Suppressor macrophage treated with lipopolysaccharide for 4 hours (primary cell): ENCODE measurements around the gene MSLN.

ENCODE experiments used
- DNase-seq: peaks from one replicate; pipeline ENCODE4 v3.0.0-alpha.2; 2020

The MSLN gene

DNA sequence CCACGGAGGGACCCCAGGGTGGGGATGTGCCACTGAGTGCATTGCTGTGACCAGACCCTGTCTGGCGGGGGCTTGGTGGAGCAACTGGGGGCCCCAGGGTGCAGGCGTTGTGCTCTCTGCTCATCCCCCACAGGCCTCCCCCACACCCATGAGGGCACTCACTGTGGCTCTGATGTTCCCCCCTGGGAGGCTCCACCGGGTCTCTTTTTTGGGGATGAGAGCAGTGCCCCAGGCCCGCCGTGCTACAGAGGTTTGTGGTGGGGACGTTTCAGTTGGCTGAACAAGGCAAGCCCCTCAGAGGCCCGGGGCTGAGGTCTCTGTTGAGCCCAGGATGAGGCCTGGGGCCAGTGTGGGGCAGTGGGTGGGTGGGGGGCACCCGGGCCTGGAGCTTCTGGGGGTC is 36.8 kb upstream of the MSLN start:
- DNase-seq: no peak

DNA sequence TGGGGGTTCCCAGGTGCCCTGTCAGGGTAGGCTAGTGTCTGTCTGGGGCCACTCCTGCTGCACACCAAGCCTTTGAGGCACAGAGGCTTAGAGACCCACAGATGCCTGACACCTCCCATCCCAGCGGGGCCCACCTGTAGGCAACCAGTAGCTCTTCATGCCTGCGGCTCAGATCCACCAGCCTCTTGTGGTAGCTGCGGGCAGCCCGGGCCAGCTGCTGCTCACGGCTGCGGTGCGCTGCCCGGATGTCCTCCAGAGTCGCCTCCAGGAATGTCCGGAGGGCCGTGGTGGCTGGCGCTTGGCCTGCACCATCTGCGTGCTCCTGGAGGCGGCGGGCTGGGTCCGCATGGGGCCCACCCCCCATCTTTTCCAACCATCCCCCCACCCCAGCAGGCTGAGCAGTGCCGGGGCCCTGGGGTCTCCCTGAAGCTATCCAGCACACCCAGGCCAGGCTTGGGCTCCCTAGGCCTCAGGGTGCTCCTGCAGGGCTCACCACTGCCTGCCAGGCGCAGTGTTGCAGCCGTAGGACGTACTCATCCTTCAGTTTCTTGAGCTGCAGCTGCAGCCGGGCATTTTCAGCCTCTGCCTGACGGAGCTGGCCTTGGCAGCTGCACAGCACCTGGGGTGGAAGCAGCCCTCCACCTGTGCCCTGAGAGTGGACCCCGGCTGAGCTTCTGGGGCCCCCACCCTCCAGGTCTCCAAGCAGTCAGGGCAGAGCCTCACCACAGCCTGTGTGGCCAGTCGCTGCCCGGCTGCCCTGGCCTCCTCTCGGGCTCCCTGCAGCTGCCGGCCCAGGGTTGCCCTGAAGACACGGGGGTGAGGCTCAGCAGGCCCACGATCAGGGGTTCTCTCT is 36.1 kb upstream of the MSLN start:
- no peak for DNase-seq

DNA sequence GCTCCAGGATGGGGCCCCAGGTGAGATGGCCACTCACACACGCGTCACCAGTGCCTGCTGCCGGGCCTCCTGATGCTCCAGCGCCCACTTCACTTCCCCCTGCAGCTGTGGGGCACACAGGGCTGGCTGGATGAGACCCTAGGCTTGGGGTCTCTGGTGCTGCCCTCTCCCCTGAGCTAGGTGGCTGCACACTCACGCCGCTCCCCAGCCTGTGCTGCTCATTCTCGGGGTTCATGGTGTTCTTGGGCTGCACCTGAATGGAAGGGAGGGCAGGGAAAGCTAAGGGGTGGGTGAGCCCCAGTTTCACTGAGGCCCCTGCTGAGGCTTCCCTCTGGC is 35.5 kb upstream of the MSLN start:
- no peak for DNase-seq

- DNase-seq: no peak
These were observed 34.9 kb upstream of the MSLN start for GRCh38 chr16:725463-726187.

- DNase-seq: no peak
These were observed 34.4 kb upstream of the MSLN start for GRCh38 chr16:726188-726437.

DNA sequence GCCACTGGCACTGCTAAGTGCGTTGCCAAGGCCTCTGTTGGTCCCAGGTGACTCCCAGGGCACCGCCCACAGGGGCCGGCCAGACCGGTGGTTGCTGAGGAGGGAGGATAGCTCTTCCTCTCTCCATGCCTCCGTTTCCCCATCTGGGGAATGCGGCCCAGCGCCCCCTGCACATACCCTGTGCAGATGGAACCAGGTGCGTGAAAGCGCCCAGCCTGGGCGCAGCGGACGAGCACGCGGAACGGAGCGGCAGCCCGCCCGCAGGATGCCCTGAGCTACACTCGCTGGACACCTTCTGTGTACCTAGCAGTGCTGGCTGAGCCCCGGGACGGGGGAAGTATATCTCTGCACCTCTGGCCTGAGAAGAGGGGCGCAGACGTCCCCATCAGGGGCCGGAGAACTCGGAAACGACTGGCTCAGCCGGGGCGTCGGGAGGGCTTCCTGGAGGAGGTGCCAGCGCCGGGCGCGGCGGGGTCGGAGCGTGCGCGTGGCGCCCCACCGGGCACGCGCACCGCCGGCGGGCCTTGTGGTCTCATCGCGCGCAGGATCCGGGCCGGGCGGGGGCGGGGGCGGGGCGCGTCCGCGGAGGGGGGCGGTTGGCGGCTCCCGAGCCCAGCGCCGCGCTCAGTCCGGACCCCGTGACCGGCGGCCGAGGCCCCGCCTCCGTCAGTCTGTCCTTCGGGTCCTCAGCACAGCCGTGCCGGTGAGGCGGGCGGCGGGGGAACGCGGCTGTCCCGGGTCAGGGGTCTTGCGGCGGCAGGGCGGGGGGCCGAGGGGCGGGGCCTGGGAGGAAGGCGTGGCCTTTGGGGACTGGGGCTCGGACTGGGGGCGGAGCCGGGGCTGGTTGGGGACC is 33.9 kb upstream of the MSLN start, which contains the start of the genes CCDC78 and HAGHL:
TSS of gene CCDC78 (minus strand) at position 6 of the 853 bp plus-strand sequence. CDS start 76 bp downstream, outside the sequence.
TSS of gene HAGHL (plus strand) at position 669 of the 853 bp plus-strand sequence. CDS start 404 bp downstream, outside the sequence.
- DNase-seq: peak; percentile 43

DNA sequence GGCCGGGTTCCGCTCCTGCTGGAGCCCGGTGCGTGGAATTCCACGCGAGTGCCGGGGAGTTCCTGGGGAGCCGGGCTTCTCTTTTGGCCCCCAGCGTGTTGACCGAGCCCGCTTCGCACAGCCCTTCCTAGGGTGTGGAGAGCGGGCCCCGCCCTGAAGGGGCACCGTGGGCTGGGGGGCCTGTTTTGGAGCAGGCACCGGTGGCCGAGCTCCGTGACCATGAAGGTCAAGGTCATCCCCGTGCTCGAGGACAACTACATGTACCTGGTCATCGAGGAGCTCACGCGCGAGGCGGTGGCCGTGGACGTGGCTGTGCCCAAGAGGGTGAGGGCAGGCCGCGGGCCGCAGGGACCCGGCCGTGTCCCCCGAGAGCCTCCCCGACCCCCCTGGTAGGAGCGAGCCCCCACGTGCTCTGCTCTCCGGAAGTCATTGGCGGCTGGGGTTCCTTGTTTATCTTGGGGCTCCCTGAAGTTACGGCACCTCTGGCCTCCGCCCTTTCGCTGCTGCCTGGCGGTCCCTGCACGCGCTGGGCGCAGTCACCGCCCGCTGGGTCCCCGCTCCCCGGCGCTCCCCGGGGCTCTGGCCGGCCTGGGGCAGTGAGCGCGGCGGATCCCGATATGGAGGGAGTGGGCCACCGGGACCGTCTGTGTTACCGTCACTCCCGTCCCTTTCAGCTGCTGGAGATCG is 33.1 kb upstream of the MSLN start:
- no peak for DNase-seq

DNA sequence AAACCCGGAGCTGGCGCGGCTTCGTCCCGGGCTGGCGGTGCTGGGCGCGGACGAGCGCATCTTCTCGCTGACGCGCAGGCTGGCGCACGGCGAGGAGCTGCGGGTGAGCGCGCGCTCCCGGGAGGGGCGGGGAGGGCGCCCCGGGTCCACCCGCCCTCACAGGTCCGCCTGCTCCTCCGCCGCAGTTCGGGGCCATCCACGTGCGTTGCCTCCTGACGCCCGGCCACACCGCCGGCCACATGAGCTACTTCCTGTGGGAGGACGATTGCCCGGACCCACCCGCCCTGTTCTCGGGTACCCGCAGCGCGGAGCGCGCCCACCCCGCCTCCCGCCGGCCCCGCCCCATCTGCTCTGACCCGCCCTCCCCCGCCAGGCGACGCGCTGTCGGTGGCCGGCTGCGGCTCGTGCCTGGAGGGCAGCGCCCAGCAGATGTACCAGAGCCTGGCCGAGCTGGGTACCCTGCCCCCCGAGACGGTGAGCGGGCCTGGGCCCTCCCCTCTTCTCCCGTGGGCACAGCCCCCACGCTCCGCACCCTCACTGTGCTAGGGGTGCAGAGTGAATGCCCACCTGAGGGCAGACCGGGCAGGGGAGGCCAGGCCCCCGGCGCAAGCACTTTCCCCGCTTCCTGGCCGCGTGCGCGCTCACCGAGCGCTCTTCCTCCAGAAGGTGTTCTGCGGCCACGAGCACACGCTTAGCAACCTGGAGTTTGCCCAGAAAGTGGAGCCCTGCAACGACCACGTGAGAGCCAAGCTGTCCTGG is 32.2 kb upstream of the MSLN start:
- DNase-seq: peak; percentile 56

- DNase-seq: no peak
These were observed 31.4 kb upstream of the MSLN start for GRCh38 chr16:728890-729744.

DNA sequence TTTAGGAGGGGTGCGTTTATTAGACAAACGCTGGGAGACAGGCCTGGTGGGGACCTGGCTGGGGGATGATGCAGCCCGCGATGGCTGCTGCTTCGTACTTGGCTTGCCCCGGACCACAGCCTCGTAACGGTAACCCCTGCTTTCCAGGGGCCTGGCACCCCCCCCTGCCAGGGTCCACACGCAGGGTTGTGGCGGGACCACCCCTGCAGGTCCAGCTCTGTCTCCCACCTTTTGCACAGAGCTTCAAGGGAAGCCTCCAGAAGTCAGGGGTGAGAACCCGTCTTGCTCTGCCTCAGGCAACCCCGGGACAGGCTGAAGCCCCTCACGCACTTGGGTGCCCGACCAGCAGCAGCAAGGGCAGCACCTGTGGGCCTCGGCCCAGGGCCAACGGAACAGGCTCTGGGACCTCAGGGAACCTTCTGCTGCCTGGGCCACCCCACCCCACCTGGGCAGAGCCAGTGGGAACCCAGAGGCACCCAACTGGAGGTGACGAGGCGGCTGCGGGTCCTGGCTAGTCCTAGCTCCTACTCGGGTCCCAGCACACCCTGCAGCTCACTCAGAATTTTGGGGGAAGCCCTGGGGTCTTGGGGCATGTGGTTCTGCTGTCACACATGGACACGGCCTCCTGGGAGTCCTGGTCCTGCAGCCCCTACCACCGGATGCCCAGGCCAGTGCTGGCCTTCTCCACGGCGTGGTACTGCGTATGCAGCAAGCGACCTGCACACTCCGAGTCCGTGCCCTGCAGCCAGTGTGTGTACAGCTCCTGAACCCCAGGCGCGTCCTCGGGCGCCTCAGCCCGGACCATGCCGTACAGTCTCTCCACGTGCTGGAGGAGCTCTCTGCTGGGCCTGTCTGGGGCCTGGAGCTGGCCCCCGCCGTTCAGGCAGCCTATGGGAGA is 30.5 kb upstream of the MSLN start:
- no peak for DNase-seq

DNA sequence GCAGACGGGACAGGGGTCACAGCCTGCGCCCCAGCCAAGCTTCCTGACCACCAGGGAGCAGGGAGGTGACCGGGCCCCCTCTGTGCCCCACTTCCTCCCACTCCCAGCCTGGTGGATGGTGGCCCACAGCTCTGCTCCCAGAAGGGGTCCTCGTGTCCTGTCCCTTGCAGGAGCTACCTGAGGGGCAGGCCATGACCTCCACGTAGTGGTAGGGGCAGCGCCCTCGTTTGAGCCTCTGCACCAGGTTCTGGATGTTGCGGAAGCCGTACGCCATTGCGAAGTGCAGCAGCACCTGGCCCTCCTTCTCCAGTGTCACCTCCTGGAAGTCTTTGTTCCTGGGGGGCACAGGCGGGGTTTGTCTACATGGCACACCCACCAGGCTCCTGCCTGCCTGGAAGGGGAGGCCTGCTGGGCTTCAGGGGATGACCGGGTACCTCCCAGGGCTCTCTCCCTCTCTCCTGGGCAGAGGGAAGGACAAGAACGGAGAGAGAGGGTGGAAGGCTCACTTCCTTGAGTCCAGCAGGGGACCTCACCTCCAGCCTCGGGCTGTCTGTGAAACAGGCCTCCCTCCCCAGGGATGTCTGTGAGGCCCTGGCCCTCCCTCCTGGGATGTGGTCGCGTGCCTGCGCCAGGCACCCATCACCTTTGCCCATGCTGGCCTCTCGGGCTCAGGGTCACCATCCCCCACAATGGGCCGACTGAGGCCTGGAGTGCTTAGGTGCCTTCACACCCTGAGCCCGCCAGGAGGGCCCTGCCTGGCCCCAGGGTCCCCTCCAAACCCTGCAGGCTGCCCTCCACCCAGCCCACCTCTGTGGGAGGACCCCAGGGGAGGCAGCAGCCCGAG is 29.6 kb upstream of the MSLN start:
- DNase-seq: no peak

DNA sequence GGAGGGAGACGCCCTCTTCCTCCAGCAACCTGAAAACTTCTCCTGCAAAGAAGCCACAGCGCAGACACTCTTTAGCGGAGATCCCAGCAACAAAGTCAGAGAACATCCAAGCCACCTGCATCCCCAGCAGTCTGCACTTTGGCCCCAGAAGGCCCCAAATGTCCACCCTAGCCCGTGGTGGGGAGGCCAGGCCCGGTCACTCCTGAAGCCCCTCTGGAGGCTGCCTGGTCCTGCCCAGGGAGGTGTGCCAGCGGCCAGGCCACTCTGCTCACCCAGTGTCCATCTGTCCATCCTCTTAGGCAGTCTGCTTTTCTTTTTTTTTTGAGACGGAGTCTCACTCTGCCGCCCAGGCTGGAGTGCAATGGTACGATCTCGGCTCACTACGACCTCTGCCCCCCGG is 28.2 kb upstream of the MSLN start:
- no peak for DNase-seq

DNA sequence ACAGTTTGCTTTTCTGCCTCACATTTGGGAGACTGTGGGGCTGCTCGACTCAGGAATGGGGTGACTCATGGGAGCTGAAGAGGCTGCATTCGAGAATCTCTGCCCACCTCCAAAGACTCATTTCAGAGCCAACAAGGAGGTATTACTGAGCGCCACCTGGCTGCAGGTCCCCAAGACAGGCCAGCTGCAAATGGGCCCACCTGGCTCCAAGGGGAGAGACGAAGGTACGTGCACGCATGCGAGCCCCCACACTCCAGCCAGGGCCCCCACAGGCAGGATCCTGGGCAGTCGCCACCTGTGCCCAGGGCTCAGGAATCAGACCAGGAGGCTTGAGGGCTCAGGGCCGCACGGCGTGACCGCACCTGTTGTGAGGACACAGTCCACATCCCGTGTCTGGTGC is 27.6 kb upstream of the MSLN start:
- no peak for DNase-seq

- no peak for DNase-seq
These were observed 26.9 kb upstream of the MSLN start for GRCh38 chr16:733382-734207.

GRCh38 chr16:734208-734980 is 26.1 kb upstream of the MSLN start:
- DNase-seq: no peak

- no peak for DNase-seq
These were observed 25.3 kb upstream of the MSLN start for GRCh38 chr16:734981-735881.
